Lower leg skin (tissue), 4 donors: ENCODE data around the gene SLIRP. TPM values are rescaled to one million over a fixed set of nuclear protein-coding genes. Genes with fewer than 3 reads are reported as not detected.

Experiments
- DNase-seq, 2 donors: peaks; one replicate each; pipeline ENCODE4 v3.0.0-alpha.2; 2019; ENCODE audit warnings: low spot score in 2 of 2
- H3K4me3 ChIP-seq: fragments of 200-600 bp; sonication (generic); 2 replicates; pipeline ENCODE4 v1.5.1; 2017; ENCODE audit warnings: mild to moderate bottlenecking, low read depth; ENCODE audit not compliant: poor library complexity, severe bottlenecking
- POLR2A ChIP-seq, 2 donors: fragments of 450-650 bp; IDR thresholded peaks; one replicate each; pipeline ENCODE4 v1.6.1; 2016 to 2017; ENCODE audit warnings: antibody characterized with exemption in 2 of 2, mild to moderate bottlenecking in 1 of 2, moderate library complexity in 1 of 2
- WGBS, 2 donors: methylation state at CpG; one replicate each; pipeline ENCODE4 v1.1.5; 2018; 5-methylcytosine and 5-hydroxymethylcytosine counted together
- intact Hi-C: fragments of 100-400 bp; cut with DNase I; formaldehyde crosslinking; loops from one replicate; pipeline ENCODE4 v1.15.0; 2023; ENCODE audit warnings: low total_unique reads
- total RNA-seq, 4 donors: library from RNA; depleted of rRNA; stranded (reverse); fragments of >200 nt; gene quantifications; one replicate each; pipeline ENCODE4 v1.1.0, GENCODE V29; 2016
- TF ChIP-seq, protein P1 (sequence below), 3 donors: fragments of 450-650 bp; IDR thresholded peaks; one replicate each; pipeline ENCODE4 v1.5.1; 2016; ENCODE audit warnings: antibody characterized with exemption in 3 of 3, mild to moderate bottlenecking in 3 of 3, moderate library complexity in 2 of 3

The SLIRP gene
- total RNA-seq, 4 donors from 2014 or later = 87.1 to 309 (median 107) TPM

DNA sequence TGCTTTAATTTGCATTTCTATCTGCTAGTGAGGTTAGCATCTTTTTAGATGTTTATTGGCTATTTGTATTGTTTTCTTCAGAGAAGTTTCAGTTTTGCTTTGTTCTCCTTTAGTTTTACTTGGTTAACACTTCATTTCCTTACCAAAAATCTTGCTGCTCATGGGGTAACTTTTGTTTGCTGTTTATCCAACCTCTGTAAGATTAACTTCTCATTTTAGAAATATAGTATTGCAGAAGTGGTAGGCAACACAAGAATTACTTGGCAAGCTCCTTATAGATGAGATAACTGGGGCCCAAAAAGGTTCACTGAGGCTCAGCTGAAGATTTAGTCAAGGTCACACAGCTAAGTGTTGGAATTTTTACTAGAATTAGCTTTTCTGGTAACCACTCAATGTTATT lies 40.6 kb upstream of the SLIRP start:
- no peak overlapping the region for H3K4me3 ChIP-seq
- intact Hi-C loops = no loop called here
- TF ChIP-seq, protein P1, sequence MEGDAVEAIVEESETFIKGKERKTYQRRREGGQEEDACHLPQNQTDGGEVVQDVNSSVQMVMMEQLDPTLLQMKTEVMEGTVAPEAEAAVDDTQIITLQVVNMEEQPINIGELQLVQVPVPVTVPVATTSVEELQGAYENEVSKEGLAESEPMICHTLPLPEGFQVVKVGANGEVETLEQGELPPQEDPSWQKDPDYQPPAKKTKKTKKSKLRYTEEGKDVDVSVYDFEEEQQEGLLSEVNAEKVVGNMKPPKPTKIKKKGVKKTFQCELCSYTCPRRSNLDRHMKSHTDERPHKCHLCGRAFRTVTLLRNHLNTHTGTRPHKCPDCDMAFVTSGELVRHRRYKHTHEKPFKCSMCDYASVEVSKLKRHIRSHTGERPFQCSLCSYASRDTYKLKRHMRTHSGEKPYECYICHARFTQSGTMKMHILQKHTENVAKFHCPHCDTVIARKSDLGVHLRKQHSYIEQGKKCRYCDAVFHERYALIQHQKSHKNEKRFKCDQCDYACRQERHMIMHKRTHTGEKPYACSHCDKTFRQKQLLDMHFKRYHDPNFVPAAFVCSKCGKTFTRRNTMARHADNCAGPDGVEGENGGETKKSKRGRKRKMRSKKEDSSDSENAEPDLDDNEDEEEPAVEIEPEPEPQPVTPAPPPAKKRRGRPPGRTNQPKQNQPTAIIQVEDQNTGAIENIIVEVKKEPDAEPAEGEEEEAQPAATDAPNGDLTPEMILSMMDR (IDR thresholded peaks at IDR 0.05) = no peak
- no peak for TF ChIP-seq POLR2A (IDR thresholded peaks at IDR 0.05)
- no peak for DNase-seq

DNA sequence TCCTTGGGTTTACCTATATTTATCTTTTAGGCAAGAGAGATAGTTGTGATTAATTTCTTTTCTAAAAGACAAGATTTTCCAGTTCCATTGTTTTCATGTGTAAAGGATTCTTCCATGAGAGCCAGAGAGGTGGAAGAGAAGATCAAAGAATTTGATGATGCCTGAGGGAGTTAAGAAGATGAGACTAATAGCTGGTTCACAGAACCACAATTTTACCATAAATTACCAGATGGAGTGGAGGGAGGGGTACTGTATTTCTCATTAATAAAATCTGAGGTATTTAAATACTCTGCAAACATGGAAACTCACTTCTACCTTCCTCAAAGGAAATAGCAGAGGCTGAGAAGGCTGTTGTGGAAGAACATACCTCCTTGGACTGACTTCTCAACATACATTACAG lies 34.7 kb upstream of the SLIRP start:
- no peak overlapping the region for H3K4me3 ChIP-seq
- intact Hi-C loops = no loop called here
- no peak for TF ChIP-seq POLR2A (IDR thresholded peaks at IDR 0.05)
- TF ChIP-seq, protein P1 (IDR thresholded peaks at IDR 0.05) = no peak
- no peak for DNase-seq

DNA sequence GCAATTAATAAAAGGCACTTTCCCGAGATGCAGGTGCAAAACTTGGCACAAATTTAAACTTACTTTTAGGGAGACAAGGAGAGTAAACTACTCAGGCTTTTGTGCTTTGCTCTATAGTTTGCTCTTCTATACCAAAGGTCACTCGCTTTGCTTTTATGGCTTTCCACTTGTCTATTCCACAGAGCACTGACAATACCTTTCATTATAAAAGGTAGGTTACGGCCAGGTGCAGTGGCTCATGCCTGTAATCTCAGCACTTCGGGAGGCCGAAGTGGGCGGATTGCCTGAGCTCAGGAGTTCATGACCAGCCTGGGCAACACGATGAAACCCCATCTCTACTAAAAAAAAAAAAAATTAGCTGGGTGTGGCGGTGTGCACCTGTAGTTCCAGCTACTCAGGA lies 33.0 kb upstream of the SLIRP start:
- 89 to 95% methylated on average over 8 of the region's 8 CpGs for WGBS, 2 donors
- intact Hi-C loops = no loop called here
- no peak for DNase-seq
- H3K4me3 ChIP-seq = no peak overlapping the region
- TF ChIP-seq, protein P1 (IDR thresholded peaks at IDR 0.05) = no peak
- no peak for TF ChIP-seq POLR2A (IDR thresholded peaks at IDR 0.05)

DNA sequence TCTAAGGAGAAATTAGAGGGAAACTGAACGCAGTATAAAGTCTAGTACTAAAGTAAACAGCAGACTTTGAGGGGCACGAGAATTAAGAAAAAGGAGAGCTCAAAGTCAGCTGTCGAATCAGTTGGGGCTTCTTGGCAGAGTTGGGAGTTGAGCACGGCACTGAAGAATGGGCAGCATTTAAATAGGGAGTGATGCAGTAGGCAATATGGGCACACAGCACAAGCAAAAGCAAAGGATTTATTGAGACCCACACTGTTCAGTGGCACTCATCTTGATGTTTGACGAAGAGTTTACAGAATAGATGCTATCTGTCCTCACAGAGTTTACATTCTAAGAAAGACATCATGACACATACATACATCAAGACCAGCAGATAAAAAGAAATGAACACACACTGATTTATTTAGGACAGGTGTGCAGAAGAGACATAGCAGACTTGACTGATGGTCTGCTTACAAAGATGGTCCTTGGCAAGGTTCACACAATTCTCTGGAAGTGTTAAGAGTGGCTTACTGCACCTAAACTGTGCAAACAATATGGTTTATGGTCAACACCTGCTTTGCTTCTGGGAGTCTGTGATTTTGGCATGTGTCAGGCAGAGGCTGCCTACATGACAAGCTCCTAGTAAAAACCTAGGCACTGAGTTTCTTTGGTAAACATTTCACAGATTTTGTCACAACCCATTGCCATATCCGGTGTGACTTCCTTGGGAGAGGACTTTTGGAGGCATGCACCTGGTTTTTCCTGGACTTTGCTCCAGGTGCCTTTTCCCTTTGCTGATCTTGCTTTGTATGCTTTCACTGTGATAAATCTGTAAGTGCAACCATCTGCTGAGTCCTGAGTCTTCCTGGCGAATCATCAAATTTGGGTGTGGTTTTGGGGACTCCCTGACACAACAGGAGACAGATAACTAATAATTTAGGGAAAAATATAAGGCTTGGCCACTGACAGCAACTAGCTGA lies 26.4 kb upstream of the SLIRP start:
- intact Hi-C loops = no loop called here
- H3K4me3 ChIP-seq = no peak overlapping the region
- TF ChIP-seq, protein P1 (IDR thresholded peaks at IDR 0.05) = no peak
- TF ChIP-seq POLR2A (IDR thresholded peaks at IDR 0.05) = no peak
- 65 to 87% methylated on average over 7 of the region's 7 CpGs for WGBS, 2 donors
- no peak for DNase-seq

DNA sequence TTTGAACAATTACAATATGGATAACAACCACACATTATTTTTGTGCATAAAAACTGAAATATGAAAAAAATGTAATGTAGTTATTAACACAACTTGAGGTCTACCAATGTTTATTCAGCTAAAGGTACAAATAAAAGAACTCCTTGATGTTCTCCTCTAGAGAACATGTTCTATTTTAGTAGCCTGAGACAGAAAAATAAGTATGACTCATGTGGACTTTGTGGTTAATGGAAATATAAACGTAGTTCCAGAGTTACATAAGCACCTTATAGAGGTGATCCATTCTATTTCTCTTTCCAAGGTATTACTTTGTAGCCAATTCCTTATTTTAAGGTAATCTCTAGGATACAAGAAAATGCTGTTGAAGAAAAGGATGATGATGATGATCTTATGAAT lies 25.7 kb upstream of the SLIRP start:
- TF ChIP-seq POLR2A (IDR thresholded peaks at IDR 0.05) = no peak
- TF ChIP-seq, protein P1 (IDR thresholded peaks at IDR 0.05) = no peak
- intact Hi-C loops = no loop called here
- WGBS, 2 donors = 10 to 12% methylated on average over 1 of the region's 1 CpG
- no peak overlapping the region for H3K4me3 ChIP-seq
- DNase-seq = no peak
